AG10803 (cell line): ENCODE measurements around the gene DLL1.

Experiments used
- DNase-seq: peaks from one replicate; pipeline ENCODE4 v3.0.0; 2010; ENCODE audit warnings: low read depth
- H3K4me3 ChIP-seq: 2 replicates; pipeline ENCODE4 v1.5.1; 2011; ENCODE audit warnings: mild to moderate bottlenecking, low read length, control low read depth
- TF ChIP-seq, protein P1 (sequence below): conservative IDR thresholded peaks from 2 replicates; pipeline ENCODE4 v1.5.1; 2011; ENCODE audit warnings: mild to moderate bottlenecking, low read length, control low read depth, inconsistent platforms

The DLL1 gene

DNA sequence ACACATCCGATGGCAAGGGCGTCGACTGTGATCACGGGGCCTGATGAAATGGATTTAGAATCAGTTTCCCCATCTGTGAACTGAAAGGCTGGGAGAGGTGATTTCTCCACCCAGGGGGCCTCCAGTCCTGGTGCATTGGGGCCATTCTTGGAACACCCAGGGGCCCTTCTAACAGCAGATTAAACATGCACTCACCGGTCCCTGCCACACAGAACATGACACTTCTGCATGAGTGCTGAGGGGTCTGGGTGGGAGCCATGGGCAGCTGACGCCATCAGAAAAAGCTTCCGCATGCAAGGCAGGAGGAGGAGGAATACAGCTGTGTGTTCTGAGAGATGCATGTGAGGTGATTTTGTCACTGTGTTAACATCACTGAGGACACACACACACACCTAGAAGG is 26.8 kb downstream of the DLL1 start:
- no peak overlapping the region for H3K4me3 ChIP-seq
- TF ChIP-seq, protein P1, sequence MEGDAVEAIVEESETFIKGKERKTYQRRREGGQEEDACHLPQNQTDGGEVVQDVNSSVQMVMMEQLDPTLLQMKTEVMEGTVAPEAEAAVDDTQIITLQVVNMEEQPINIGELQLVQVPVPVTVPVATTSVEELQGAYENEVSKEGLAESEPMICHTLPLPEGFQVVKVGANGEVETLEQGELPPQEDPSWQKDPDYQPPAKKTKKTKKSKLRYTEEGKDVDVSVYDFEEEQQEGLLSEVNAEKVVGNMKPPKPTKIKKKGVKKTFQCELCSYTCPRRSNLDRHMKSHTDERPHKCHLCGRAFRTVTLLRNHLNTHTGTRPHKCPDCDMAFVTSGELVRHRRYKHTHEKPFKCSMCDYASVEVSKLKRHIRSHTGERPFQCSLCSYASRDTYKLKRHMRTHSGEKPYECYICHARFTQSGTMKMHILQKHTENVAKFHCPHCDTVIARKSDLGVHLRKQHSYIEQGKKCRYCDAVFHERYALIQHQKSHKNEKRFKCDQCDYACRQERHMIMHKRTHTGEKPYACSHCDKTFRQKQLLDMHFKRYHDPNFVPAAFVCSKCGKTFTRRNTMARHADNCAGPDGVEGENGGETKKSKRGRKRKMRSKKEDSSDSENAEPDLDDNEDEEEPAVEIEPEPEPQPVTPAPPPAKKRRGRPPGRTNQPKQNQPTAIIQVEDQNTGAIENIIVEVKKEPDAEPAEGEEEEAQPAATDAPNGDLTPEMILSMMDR = no peak
- no peak for DNase-seq

DNA sequence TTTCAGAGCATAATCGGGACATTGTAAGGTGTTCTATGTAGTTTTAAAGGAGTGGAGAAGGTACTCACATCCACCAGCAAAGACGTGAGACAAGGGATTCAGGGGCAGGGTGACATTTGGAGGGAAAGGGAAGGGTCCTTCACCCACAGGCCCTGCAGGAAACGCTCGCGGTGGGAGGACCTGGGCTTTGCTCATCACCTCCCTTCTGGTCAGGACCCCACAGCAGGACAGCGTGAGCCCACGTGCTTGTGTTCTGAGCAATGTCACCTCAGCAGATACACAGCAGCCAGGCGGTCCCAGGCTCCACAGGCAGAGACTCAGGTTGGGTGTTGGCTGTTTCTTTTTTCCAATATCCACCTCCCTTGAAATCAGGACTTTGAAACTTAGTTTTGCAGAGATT is 27.5 kb downstream of the DLL1 start:
- no peak for DNase-seq
- no peak overlapping the region for H3K4me3 ChIP-seq
- TF ChIP-seq, protein P1 = no peak

DNA sequence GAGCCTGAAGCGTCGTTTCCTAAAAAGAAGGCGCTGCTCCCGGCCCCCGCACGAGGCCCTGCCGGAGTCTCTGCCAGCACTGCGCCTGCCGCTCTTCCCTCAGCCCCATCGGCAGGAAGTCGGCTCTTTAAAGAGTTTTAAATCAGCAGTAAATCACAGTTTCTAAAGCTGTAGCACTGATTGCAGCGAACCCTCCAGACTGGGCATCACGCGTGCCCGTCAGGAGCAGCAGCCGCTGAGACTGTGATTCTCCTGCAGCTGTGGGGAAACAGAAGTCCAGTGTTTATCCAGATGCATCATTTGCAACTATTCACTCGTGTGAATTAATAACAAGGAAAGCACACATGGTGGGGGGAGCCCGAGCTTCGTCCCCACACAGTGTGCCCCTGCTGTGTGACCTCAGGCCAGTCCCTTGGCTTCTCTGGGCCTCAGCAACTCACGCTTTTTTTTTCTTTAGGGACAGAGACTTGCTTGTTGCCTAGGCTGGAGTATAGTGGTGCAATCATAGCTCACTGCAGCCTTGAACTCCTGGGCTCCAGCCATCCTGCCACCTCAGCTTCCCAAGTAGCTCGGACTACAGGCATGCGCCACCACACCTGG is 28.3 kb downstream of the DLL1 start:
- DNase-seq = no peak
- TF ChIP-seq, protein P1 = no peak
- H3K4me3 ChIP-seq = no peak overlapping the region

DNA sequence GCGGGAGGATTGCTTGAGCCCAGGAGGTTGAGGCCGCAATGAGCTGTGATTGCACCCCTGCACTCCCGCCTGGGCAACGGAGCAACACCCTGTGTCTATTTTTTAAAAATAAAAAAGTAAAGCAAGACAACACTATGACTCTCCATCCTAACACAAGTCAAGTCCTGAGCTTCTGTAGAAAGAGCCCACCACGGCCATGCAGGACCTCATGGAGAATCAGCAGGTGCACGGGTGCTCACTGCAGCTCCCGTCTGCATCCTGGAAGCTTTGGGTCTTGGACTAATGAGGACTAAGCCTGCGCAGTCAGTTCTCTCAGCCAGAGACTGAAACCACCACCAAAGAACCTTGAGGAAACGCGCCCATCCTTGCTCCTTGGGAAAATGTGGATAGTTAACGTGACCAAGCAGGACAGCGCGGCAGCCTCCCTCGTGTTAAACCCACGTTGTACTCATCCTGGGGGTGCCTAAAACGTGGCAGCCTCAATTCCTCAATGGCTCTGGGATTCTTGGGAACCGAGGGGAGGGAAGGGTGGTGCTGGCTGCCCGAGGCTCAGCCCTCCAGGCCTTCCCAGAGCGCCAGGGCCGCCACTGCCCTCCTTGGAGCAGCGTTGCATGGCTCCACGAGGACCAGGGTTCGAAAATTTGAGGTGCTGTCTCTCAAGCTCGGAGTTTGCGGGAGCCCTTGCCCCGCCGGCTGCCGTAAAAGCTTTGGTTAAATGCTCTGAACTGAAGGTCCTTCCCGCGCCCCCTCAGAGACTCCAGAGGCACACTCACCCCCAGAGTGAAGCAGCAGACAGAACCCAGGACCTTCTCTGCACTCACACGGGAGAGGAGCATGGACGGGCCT is 29.0 kb downstream of the DLL1 start:
- no peak for DNase-seq
- no peak overlapping the region for H3K4me3 ChIP-seq

DNA sequence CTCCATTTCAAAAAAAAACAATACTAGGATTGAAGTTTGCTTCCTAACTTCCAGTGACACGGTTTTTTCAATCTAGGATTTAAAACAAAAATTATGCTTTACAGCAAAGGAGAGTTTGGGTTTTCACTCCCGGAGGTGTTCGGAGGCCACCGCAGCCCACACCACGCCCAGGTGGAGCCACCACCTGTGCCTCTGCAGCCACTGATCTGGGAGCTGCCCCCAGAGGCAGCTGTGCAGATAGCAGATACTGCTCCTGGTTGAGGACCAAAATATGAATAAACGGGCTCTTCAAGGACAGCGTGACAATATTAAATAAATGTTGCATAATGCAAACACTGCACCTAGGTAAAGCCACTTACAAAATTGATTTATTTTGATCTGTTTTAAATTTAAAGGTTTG is 30.2 kb downstream of the DLL1 start:
- TF ChIP-seq, protein P1 = no peak
- no peak overlapping the region for H3K4me3 ChIP-seq
- no peak for DNase-seq

More for the DNA sequence above, 29.0 kb downstream of the DLL1 start:
- TF ChIP-seq, protein P1 = no peak

DNA sequence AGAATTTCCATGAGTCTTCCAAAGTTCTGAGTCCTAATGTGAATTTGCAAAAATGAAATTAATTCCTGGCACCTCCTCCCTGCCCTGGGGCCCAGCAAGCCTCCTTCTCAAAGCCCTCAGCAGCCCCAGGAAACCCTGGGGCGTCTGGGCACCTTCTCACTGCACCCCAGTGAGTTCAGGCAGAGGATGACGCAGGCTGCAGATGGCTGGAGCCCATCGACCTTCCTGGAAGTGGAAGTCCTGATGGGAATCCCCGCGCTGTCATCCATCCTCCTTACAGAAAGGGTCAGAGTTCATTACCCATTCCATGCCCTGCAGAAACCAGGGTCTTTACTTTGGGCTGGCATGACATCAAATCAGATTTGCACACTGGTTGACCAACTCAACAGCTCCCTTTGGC is 31.6 kb downstream of the DLL1 start:
- TF ChIP-seq, protein P1 = no peak
- no peak overlapping the region for H3K4me3 ChIP-seq
- DNase-seq = no peak

DNA sequence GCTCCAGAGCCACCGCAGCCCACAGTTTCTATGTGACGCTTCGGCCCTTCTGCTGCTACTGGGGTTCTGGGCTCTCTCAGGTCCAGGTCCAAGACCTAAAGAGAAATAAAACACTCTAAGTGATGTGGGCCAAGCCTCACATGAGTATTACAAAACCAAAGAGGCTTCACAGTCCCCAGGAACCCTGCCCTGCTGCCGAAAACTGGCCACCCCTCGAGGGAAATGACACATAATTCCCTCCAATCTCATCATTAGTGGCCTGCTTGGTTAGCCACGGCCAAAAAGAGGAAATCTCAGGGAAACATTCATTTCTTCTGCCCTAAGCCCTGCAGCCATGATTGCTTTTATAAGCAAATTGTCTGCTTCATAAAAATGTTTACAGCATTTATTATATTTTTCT is 32.5 kb downstream of the DLL1 start:
- TF ChIP-seq, protein P1 = no peak
- H3K4me3 ChIP-seq = no peak overlapping the region
- no peak for DNase-seq
